ENCODE data around the gene SAMMSON.

Gene SAMMSON

GRCh38 chr3:69983546-69984265 lies 15.8 kb upstream of the SAMMSON start:
- H3K4me3 ChIP-seq (ENCODE audit: low read length) = no peak overlapping the region
- H3K9me3 ChIP-seq (ENCODE audit: control insufficient read depth, insufficient read depth, low read length) = no peaks in the 10 kb centered on the region
- TF ChIP-seq EZH2phosphoT487 (IDR thresholded peaks at IDR 0.05; ENCODE audit: borderline replicate concordance, low read length) (no peak), CTCF (IDR thresholded peaks at IDR 0.05; ENCODE audit: low read depth, low read length, poor library complexity, severe bottlenecking) (no peak)
- H3K4me1 ChIP-seq (ENCODE audit: control insufficient read depth, low read length) = no peaks in the 10 kb centered on the region
- no peaks in the 10 kb centered on the region for H3K79me2 ChIP-seq (ENCODE audit: control insufficient read depth, low read length)
- no peak overlapping the region for H3K4me2 ChIP-seq (ENCODE audit: low read length)
- H3F3A ChIP-seq (ENCODE audit: control insufficient read depth, insufficient read depth) = no peaks in the 10 kb centered on the region
- H3K27ac ChIP-seq (ENCODE audit: low read depth, low read length) = no peak overlapping the region
- H3K9me2 ChIP-seq (replicated peaks; ENCODE audit: control insufficient read depth, low read length) = no peaks in the 10 kb centered on the region
- H4K20me1 ChIP-seq (ENCODE audit: control insufficient read depth, insufficient read depth, low read depth, low read length) = no peaks in the 10 kb centered on the region
- H3K27me3 ChIP-seq (ENCODE audit: control insufficient read depth, low read length) = no peaks in the 10 kb centered on the region
- no peaks in the 10 kb centered on the region for H3K36me3 ChIP-seq (ENCODE audit: control insufficient read depth, low read length)

GRCh38 chr3:69985266-69985665 lies 14.3 kb upstream of the SAMMSON start:
- no peaks in the 10 kb centered on the region for H3K27me3 ChIP-seq (ENCODE audit: control insufficient read depth, low read length)
- no peaks in the 10 kb centered on the region for H3K36me3 ChIP-seq (ENCODE audit: control insufficient read depth, low read length)
- H3K4me3 ChIP-seq (ENCODE audit: low read length) = no peak overlapping the region
- TF ChIP-seq EZH2phosphoT487 (IDR thresholded peaks at IDR 0.05; ENCODE audit: borderline replicate concordance, low read length) = no peak
- TF ChIP-seq CTCF (IDR thresholded peaks at IDR 0.05; ENCODE audit: low read depth, low read length, poor library complexity, severe bottlenecking) = no peak
- no peaks in the 10 kb centered on the region for H3K4me1 ChIP-seq (ENCODE audit: control insufficient read depth, low read length)
- no peaks in the 10 kb centered on the region for H3K79me2 ChIP-seq (ENCODE audit: control insufficient read depth, low read length)
- H3F3A ChIP-seq (ENCODE audit: control insufficient read depth, insufficient read depth) = no peaks in the 10 kb centered on the region
- H3K4me2 ChIP-seq (ENCODE audit: low read length) = no peak overlapping the region
- no peaks in the 10 kb centered on the region for H3K9me2 ChIP-seq (replicated peaks; ENCODE audit: control insufficient read depth, low read length)
- H4K20me1 ChIP-seq (ENCODE audit: control insufficient read depth, insufficient read depth, low read depth, low read length) = no peaks in the 10 kb centered on the region
- no peaks in the 10 kb centered on the region for H3K9me3 ChIP-seq (ENCODE audit: control insufficient read depth, insufficient read depth, low read length)
- H3K27ac ChIP-seq (ENCODE audit: low read depth, low read length) = no peak overlapping the region

GRCh38 chr3:69986419-69986818 lies 13.1 kb upstream of the SAMMSON start:
- Histone ChIP-seq H3K36me3 (ENCODE audit: control insufficient read depth, low read length) (no peaks in the 10 kb centered on the region), H3K9me2 (replicated peaks; ENCODE audit: control insufficient read depth, low read length) (no peaks in the 10 kb centered on the region), H4K20me1 (ENCODE audit: control insufficient read depth, insufficient read depth, low read depth, low read length) (no peaks in the 10 kb centered on the region), H3K4me3 (ENCODE audit: low read length) (no peak overlapping the region), H3K4me1 (ENCODE audit: control insufficient read depth, low read length) (no peaks in the 10 kb centered on the region), H3F3A (ENCODE audit: control insufficient read depth, insufficient read depth) (no peaks in the 10 kb centered on the region), H3K4me2 (ENCODE audit: low read length) (no peak overlapping the region), H3K27ac (ENCODE audit: low read depth, low read length) (no peak overlapping the region), H3K9me3 (ENCODE audit: control insufficient read depth, insufficient read depth, low read length) (no peaks in the 10 kb centered on the region), H3K79me2 (ENCODE audit: control insufficient read depth, low read length) (no peaks in the 10 kb centered on the region), H3K27me3 (ENCODE audit: control insufficient read depth, low read length) (no peaks in the 10 kb centered on the region)
- TF ChIP-seq EZH2phosphoT487 (IDR thresholded peaks at IDR 0.05; ENCODE audit: borderline replicate concordance, low read length) (no peak), CTCF (IDR thresholded peaks at IDR 0.05; ENCODE audit: low read depth, low read length, poor library complexity, severe bottlenecking) (no peak)
